NCI-H146 treated with DMSO at 0.1 percent for 48 hours (cell line): ENCODE measurements around the gene SRP72.
"Not testable (repeated sequence)": the region's sequence is repeated elsewhere in the genome, so short reads cannot be mapped to it uniquely, and the experiment has no call there.

Experiments
- DNase-seq: peaks from one replicate; lab custom pipeline; 2025; ENCODE audit not compliant: unreplicated experiment; lab: John Stamatoyannopoulos, UW

The SRP72 gene

DNA sequence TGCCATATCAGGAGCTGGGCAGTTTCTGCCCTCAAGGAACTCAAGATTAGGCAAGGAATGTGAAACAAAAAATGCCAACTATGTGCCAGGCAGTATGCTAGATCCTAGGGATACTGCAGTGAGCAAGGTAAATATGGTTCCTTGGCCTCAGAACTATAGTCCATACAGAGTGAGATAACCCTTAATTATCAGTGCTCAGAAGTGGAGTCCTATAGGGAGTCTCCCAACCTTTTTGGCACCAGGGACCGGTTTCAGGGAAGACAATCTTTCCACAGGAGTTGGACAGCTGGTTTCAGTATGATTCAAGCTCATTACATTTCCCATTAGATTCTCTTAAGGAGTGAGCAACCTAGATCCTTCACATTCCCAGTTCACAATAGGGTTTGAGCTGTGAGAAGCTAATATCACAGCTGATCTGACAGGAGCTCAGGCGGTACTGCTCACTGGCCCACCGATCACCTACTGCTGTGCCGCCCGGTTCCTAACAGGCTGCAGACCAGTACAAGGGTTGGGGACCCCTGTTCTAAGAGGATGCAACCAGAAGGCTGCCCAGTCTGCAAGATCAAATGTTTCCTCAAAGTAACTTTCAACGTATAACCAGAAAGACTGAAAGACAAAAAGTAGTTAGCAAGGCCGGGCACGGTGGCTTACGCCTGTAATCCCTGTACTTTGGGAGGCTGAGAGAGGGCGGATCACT, 1.7 kb upstream of the SRP72 start:
- no peak for DNase-seq

DNA sequence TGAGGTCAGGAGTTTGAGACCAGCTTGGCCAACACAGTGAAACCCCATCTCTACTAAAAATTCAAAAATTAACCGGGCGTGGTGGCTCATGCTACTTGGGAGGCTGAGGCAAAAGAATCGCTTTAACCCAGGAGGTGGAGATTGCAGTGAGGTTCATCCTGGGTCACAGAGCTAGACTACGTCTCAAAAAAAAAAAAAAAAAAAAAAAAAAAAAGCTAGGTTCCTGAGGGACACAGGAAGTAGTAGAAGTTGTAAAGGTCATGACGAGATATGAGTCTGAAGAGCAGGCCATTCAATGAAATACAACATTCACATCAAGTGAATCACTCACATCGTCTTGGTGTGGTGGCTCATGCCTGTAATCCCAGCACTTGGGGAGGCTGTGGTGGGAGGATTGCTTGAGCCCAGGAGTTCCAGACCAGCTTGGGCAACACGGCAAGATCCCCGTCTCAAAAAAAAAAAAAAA, 1.1 kb upstream of the SRP72 start:
- not testable (repeated sequence) for DNase-seq

DNA sequence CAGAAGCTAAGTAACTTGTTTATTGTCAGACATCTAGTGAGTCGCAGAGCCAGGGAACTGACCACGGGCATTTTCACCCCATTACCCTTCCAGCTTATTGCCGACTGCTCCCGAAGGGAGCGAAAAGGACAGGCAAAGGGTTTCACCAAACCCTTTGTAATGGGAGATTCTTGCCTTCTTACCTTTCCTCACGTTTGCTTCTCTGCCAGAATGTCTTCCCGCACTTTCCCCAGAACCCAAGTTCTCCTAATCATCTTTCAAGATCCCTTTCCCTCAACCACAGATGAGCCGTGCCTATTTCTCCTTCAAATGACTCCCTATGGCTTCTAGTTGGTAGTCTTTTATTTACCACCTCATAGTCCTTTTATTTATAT, 520 bp upstream of the SRP72 start:
- no peak for DNase-seq

DNA sequence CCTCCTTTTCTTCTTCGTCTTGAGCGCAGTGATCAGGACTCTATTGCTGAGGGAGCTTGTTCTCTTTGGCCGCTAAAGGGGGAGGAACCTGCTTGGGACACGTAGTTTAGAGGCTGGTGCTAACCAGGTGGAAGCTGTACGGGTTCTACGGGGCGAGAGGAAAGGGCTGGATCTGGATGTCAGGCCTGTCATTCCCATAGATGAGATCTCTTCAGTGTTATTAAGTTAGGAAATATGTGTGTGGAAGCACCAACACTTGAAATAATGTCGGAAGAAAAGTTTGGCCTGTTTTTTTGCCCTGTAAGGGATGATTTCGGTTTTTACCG, 643 bp downstream of the SRP72 start:
- peak; percentile 51 for DNase-seq

DNA sequence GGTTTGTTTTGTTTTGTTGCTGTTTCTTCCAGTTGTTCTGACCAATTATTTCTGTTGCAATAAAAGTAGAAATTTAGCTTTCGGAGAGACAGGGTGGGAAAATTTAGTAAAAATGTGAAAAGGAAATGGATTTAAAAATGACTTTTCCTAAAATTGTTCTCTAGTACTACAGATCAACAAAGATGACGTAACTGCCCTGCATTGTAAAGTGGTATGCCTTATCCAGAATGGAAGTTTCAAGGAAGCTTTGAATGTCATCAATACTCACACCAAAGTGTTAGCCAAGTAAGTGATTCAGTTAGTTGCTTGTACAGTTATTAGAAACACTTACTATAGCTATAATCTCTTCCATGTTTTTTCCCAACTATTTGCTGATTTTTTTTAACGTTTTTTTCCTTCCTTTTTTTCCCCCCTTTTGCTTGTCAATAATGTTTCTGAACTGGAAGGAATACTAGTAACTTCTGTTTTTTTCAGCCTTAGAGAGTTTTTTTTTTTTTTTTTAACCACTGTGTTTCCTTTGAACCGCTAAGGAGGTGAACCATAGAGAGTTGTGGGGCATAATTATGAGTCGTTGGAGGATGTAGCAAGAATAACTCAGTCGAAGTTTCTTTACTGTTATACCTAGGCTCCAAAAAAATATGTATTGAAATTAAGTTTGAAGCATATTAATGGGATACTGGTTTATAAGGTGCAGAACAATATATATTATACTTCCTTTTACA, 2.2 kb downstream of the SRP72 start:
- DNase-seq = no peak

DNA sequence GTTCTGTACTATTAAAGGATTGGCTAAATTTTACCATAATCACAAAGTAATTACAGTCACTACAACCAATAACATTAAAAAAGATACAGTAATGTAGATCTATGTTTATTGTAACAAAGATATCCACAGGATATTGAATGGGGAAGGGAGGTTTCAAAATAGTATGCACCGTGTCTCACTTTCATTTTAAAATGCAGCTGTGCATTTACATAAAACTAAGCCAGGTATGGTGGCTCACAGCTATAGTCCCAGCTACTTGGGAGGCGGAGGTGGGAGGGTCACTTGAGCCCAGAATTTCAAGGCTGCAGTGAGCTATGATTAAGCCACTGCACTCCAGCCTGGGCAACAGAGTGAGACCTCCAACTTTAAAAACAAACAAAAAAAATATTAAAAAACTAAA, 8.5 kb downstream of the SRP72 start:
- DNase-seq = no peak

DNA sequence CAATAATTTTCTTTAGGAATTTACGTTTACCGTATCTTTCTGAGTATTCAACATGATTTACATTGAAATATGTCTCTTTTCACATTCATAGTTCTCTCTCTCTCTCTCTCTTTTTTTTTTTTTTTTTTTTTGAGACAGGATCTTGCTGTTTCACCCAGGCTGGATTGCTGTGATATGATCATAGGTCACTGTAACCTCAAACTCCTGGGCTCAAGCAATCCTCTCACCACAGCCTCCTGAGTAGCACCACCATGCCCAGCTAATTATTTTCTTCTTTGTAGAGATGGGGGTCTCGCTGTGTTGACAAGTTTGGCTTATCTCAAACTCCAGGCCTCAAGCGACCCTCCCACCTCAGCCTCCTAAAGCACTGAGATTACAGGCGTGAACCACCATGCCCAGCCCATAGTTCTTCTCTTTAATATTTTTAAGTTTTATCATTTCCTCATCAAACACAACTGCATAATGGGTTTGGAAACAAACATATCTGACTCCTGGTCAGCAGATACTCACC, 9.8 kb downstream of the SRP72 start:
- no peak for DNase-seq

DNA sequence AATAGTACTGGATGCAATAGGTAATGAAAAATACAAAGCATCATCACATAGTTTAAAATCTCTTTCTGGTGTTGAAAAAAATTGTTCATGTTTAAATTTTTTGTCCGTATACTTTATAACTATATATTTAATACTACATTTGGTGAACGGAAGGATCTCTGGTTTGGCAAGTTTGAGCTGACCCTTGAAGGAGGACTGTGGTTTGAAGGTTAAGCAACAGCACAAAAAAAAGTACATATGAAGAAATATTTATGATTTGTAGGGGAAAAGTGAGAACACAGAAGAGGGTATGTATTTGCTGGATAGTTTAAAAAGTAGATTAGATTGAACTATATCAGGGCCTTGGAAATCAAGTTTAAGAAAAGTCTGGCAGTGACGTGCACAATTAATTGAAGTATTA, 13.3 kb downstream of the SRP72 start:
- DNase-seq = no peak

DNA sequence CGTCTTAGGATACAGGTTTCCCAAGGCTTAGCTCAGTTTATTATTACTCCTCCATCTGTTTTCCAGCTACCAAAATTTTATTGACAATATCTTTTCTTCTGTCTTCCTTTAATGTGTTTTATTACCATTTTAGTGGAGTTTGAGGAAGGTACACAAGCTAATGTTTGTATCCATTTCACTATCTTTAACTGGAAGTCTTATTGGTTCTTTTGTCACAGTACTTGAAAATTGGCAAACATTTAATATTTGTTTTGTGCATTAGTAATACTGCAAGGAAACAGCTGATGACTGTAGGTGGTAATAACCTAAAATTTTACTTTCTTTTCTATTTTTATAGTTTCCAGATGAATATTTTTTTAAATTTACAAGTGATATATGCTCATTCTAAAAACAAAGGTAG, 28.8 kb downstream of the SRP72 start:
- DNase-seq = no peak

DNA sequence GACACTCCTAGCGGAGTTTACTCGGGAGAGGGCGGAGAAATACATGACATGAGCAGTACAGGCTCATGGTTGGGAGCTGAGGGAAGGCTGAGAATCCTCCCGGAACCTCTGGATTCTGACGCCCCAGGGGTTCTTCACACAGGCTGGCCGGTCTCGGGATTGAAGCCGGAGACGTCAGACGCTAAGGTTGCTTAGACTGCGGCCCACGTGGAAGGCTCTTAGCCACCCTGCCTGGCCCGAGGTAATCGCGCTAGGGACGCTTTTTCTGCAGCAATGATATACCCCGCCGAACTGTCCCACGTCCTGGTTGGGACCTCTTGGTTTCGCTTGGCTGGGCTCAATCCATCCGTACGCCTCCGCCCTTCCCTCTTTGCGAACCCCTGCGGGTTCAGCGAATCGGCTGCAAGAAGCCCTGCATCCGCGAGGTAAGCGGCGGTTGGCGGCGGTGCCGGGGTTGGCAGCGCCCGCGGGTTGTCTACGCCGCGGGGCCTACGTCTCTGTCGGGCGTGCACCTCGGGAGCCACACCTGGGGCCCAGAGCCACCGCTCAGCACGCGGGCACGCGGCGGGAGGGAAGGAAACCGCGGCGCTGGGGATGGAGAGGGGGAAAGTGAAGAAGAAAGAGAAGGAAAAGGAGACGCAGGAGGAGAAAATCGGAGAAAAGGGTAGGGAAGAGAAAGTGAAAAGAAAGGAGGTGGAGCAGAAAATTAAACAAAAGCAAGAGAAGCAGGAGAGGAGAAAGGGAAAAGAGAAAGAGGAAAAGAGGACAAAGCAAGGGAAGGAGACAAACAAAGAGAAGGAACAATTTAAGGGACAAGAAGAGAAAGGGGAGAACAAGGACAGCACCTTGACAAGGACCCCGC, 38.1 kb downstream of the SRP72 start, which contains the start of gene ARL9:
Gene ARL9 (plus strand): TSS at position 523 of the 862 bp plus-strand sequence. CDS start 72 bp downstream, at position 595.
- DNase-seq = peak; percentile 20

DNA sequence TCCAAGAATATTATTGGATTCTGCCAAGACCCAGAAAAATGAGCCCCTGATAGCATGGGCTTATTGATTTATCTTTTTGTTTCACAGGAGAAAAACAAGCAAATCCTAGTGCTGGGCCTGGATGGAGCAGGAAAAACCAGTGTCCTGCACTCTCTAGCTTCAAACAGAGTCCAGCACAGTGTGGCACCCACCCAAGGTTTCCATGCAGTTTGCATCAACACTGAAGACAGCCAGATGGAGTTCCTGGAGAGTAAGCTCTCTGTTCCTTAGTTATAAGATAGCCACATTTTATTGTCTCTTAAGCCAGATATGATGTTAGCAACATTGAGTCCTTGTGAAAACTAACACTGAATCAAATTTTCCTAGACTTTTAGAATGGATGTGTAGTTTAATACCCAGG, 43.7 kb downstream of the SRP72 start:
- no peak for DNase-seq

DNA sequence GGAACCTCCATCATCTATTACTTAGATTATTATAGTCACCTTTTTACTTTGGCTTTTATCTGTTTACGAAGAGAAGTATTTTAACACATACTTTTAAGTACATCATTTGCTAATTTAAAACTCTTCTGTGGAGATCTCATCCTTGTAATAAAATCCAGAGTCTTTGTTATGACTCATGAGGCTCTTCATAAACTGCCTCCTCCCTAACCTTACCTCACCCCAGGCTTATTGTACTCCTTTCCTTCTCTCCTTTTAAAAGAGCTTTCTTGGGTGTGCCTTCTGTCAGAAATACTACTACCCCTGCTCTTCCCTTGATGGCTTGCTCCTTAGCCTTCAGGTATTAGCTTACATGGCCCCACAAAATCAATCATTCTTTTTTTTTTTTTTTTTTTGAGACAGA, 44.7 kb downstream of the SRP72 start:
- DNase-seq = no peak

DNA sequence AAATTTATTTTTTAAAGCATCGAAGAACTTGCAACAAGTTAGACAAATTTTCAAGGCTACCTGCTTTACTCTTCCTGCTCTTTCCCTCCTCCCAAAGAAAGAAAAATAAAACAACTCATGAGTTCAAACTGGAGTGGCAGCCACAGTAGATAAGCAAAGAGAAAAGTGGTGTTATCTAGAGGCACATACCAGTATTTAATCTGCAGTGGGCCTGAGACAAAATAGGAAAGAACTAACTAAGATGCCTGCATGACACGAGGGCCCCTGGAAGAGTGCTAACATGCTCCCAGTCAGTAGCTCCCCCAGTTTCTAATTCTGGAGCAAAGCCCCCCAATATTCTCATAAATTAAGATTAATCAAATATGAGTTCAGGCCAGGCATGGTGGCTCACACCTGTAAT, 46.1 kb downstream of the SRP72 start:
- no peak for DNase-seq

DNA sequence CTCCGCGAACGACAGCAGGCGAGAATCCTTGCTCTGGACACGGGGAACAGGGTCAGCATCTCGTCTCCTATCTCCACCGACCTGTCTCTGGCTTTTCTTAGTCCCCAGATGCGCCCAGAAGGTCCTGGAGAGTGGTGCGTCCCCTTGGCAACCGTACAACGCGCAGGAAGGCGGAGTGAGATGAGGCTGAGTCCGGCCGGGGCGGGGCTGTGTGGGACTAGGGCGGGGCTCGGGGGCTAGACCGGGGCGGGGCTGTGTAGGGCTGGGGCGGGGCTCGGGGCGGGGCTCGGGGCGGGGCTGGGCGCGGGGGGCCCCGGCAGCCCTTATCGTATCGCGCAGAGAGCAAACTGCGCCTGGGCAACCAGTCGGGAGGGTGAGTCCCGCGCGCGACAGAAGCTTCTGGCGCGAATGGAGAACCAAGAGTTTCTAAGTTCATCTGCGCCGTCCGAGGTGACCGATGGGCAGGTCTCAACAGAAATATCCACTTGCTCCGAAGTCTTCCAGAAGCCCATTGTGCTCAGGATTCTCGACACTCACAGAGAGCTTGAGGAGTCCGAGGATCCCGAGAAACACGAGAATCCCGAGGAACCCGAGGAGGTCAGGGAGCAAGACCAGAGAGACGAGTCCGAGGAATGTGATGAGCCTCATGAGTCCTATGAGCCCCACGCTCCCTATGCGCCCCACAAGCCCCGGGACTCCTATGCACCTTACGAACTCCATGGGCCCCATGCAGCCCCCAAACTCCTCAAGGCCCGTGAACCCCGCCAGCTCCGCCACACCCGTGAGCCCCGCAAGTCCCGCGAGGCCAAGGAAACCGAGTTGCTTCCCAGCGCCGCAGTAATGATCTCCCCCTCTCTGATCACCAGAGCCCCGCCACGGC, 63.1 kb downstream of the SRP72 start:
- peak; percentile 63 for DNase-seq

DNA sequence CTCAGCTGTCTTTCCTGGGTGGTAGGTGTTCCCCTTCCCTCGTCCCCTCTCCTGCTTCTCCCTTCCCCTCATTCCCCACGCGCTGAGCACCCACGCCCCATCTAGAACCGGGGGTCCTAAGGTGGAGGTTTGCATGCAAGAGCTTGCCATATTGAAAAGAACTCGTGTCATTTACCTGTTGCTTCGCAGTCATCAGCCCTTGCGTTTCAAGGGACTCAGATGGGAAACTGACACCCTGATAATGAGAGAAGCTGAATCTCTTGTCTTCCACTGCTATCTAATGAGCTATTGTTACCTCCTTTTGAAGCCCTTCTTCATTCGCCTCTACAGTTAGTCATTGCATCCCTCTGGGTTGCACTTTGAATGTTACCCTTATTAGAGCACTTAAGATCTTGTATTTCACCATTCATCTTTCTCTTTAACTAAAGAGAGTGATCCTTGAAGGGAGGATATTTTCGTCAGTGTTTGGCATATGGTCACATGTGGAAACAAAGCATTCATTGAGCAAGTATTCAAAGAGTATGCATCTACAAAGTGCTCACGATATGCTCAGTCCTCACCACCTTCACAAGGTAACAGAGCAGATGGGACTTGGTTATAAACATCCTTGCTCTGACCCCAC, 63.8 kb downstream of the SRP72 start:
- no peak for DNase-seq

DNA sequence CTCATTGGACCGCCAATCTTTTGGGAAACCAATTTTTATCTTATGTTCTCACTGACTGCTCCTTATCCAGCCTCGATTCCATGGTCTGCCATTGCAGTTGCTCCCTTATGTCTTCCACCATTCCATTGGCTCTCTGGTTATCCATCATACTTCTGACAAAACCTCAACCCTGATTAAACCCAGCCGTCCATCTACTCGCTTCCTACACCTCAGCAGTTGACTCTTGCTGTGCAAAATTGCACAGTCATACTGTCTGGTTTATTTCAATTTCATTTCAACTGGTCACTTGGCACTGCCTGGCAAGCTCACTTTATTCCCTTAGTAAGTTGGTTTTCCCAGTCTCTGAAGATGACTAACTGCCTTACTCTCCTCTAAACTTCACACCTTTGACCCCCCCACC, 64.4 kb downstream of the SRP72 start:
- DNase-seq = no peak

DNA sequence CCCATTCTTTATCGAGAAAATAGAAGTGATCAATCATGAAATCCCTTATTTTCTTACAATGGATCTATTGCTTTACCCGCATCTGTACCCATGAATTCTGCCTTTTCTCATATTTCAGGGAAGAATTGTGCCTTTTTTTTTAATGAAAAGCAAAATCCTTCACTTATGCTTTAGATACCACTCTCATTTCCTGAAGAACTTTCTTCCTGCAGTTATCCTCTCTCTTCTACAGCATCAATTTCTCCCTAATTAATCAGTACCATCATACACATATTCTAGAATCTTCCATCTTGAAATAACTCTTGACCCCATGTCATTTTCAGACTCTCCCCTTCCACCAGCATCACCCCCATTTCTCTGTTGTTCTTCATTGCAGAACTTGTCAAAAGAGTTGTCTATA, 64.8 kb downstream of the SRP72 start:
- no peak for DNase-seq

DNA sequence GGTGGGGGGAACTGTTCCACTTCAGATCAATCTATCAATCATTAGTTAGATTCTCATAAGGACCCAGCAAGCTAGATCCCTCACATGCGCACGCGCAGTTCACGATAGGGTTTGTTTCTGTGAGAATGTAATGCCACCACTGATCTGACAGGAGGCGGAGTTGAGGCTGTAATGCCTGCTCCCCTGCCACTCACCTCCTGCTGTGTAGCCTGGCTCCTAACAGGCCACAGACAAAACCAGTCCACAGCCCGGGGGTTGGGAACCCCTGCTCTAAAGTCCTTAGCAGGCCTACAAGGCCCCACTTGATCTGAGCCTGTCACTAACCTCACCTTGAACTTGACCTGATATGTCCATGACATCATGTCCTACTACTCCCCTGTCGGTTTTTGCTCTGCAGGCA, 68.5 kb downstream of the SRP72 start:
- no peak for DNase-seq

DNA sequence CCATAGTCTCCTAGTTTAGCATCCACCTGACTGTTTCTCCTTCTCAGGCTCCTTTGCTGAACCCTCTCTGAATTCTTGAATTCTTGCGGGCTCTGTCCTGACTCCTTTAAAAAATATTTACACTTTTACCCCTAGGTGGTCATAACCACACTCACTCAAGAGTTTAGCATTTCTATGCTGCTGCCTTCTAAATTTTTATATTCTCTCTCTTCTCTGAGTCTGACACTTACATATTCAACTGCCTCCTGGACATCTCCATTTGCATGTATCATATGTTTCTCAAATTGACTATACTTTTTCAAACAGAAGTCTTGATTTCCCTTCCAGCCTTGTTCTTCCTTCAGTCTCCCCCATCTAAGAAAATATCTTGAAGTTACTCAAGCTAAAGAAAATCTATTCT, 69.7 kb downstream of the SRP72 start:
- DNase-seq = no peak

DNA sequence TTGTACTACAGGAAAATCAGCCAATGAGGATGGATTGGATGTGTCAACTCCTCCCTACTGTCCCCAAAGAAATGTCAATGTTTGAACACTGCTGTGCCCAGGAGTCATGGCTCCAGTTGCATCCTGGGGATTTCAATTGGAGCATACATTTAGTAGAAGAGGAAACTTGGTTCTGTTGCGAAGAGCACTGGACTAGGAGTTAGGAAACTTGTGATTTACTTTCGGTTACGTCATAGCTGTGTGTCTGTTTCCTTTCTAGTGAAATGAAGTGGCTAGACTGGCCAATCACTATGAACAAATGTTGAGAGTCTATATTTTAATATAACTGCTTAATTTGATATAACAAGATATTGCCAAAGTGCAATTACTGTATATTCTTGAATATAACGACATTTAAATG, 73.4 kb downstream of the SRP72 start:
- DNase-seq = no peak
